ENCODE results near the gene MYOT.

Gene MYOT

GRCh38 chr5:137901011-137901817 lies 33.6 kb downstream of the MYOT start:
- no peak for DNase-seq (ENCODE audit: low spot score)

- peak; percentile 72 for DNase-seq (ENCODE audit: low spot score)
Observed at GRCh38 chr5:137902408-137903133, 34.9 kb downstream of the MYOT start.

GRCh38 chr5:137914758-137915157 lies 47.1 kb downstream of the MYOT start:
- DNase-seq (ENCODE audit: low spot score): no peak

- no peak for DNase-seq (ENCODE audit: low spot score)
Observed at GRCh38 chr5:137916923-137917322, 49.3 kb downstream of the MYOT start.

GRCh38 chr5:137921931-137922330 lies 54.3 kb downstream of the MYOT start:
- DNase-seq (ENCODE audit: low spot score): no peak

- DNase-seq (ENCODE audit: low spot score): no peak
Observed at GRCh38 chr5:137923856-137924255, 56.2 kb downstream of the MYOT start.

GRCh38 chr5:137932800-137933199 lies 65.1 kb downstream of the MYOT start:
- no peak for DNase-seq (ENCODE audit: low spot score)

- peak; percentile 76 for DNase-seq (ENCODE audit: low spot score)
Observed at GRCh38 chr5:137933491-137933911, 65.8 kb downstream of the MYOT start.

GRCh38 chr5:137935190-137935589 lies 67.5 kb downstream of the MYOT start:
- no peak for DNase-seq (ENCODE audit: low spot score)

- DNase-seq (ENCODE audit: low spot score): no peak
Observed at GRCh38 chr5:137935694-137936093, 68.0 kb downstream of the MYOT start.

All from SK-N-DZ (cell line).